HAP-1 (cell line): ENCODE results near the gene PHF24.

ENCODE experiments used
- DNase-seq, 2 experiments: peaks; one replicate each; pipeline ENCODE4 v3.0.0-alpha.2; 2016 to 2020; ENCODE audit warnings: low spot score in 2 of 2
- H3K27me3 ChIP-seq: fragments of 250-450 bp; sonication (Bioruptor Pico); 2 replicates; pipeline ENCODE4 v1.5.1; 2020; ENCODE audit warnings: low read depth, mild to moderate bottlenecking, moderate library complexity
- H3K36me3 ChIP-seq: fragments of 250-450 bp; sonication (Bioruptor Pico); replicated peaks from 2 replicates; pipeline ENCODE4 v1.5.1; 2020; ENCODE audit warnings: mild to moderate bottlenecking
- H3K4me1 ChIP-seq: fragments of 250-450 bp; sonication (Bioruptor Pico); 2 replicates; pipeline ENCODE4 v1.5.1; 2020; ENCODE audit warnings: mild to moderate bottlenecking
- H3K4me3 ChIP-seq: fragments of 250-450 bp; sonication (Bioruptor Pico); 2 replicates; pipeline ENCODE4 v1.5.1; 2020; ENCODE audit warnings: mild to moderate bottlenecking, moderate library complexity
- H3K9me3 ChIP-seq: fragments of 250-450 bp; sonication (Bioruptor Pico); 2 replicates; pipeline ENCODE4 v1.5.1; 2020; ENCODE audit warnings: mild to moderate bottlenecking, moderate library complexity
- in situ Hi-C: fragments of 300-500 bp; cut with MboI; formaldehyde crosslinking; loops from 3 replicates; pipeline ENCODE4 v1.14.3; 2020; ENCODE audit warnings: low sequenced_read_pairs, inconsistent platforms, mixed read lengths

Gene PHF24

DNA sequence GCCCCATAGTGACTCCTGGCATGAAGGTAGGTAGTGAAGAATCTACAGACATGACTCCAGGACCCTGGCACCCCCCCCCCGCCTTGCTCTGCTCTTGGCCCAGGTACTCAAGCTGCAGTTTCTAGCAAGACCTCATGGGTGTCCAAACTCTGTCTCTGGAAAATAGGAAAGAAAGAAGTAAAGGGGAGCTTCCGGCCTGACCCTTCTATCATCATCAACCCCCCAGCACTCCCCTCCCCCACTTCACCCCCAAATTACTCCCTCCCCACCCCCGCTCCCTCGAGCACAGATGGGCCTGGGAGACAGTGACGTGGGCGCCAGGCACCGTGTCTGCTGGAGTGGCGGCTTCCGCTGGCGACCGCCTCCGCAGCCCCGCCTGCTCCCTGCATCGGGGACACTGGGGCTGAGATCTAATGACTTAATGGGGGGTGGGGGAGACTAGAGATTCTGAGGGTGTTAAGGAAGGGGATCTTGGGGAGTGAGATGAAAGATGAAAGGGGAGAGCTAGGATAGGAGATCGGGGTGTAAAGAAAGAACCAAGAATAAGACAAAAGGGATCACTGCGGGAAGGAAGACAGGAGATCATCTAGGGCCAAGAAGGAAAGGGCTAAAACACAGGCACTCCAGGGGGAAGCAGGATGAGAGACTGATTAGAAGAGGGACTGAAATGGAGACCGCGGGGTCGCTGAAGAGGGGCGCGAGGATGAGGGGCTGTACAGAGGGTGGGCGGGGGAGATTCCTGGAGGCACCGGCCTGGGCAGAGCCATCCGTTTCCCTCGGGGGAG, 30.3 kb downstream of the PHF24 start:
- Histone ChIP-seq H3K36me3 (no peaks in the 10 kb centered on the region), H3K4me3 (peak overlapping the region; percentile 34), H3K9me3 (no peaks in the 10 kb centered on the region), H3K27me3 (no peaks in the 10 kb centered on the region; the same call in 1 of the 2 replicates), H3K4me1 (peaks cover 5% of the 10 kb centered on the region; the same call in 1 of the 2 replicates)
- no peak for DNase-seq
- in situ Hi-C loops: no loop called here

DNA sequence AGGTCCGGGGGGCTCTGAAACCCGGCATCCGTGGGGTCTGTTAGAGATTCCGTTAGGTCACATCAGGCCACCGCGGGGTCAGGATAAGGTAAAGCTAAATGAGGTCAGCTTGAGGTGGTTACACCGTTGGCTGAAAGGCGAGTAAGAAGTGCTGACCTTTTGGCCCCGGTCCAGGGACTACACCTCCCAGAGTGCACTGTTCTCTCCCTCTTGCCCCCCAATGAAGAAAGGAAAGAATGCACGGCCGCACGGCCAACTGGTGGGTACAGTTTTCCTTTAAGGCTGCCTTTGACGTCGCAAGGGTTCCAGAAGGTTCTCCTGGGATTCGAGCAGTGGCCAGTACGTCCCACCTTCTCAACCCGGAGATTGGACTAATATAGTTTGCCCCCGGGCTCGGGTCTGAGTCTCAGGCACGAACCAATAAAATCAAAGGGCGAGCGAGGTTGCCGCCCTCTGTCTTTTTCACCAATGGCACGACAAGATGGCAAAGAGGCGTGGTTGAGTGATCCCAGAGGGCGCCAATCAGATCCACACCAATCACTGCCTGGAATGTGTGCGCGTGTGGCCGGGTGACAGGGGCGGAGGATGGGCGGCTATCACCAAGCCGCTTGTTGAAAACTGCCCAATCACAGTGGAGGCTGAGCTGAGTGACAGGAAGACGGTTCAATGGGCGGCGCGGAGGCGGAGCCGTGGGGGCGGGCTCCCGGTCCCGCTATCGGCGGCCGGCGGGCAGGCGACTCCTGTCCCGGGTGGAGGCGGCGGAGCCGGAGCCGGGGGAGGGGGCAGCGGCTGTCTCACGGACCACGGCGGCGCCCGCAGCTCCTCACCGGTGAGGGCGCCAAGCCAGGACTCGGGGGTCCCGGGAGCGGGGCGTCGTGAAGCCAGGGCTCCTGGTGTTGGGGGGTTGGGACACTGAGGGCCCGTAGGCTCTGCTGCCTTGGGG, 31.2 kb downstream of the PHF24 start, which contains the start of gene DNAJB5:
Gene DNAJB5 (plus strand): TSS at position 743 of the 943 bp plus-strand sequence. CDS start 886 bp downstream, outside the sequence.
- peak within 1 kb of the TSS; percentile 63 for H3K4me3 ChIP-seq
- in situ Hi-C loops: no loop called here
- H3K9me3 ChIP-seq: no peaks in the 10 kb centered on the region
- DNase-seq: peak; percentile 98 to 99
- H3K4me1 ChIP-seq: peaks cover 8% of the 10 kb centered on the region
- H3K36me3 ChIP-seq: no peaks in the 10 kb centered on the region
- no peaks in the 10 kb centered on the region for H3K27me3 ChIP-seq

- H3K4me1 ChIP-seq: peaks cover 8% of the 10 kb centered on the region
- DNase-seq: peak; percentile 44 to 80
- in situ Hi-C loops: no loop called here
- H3K36me3 ChIP-seq: no peaks in the 10 kb centered on the region
- peak overlapping the region; percentile 63 for H3K4me3 ChIP-seq
- no peaks in the 10 kb centered on the region for H3K9me3 ChIP-seq
- no peaks in the 10 kb centered on the region for H3K27me3 ChIP-seq
These were observed 32.0 kb downstream of the PHF24 start for GRCh38 chr9:34989946-34990635.

DNA sequence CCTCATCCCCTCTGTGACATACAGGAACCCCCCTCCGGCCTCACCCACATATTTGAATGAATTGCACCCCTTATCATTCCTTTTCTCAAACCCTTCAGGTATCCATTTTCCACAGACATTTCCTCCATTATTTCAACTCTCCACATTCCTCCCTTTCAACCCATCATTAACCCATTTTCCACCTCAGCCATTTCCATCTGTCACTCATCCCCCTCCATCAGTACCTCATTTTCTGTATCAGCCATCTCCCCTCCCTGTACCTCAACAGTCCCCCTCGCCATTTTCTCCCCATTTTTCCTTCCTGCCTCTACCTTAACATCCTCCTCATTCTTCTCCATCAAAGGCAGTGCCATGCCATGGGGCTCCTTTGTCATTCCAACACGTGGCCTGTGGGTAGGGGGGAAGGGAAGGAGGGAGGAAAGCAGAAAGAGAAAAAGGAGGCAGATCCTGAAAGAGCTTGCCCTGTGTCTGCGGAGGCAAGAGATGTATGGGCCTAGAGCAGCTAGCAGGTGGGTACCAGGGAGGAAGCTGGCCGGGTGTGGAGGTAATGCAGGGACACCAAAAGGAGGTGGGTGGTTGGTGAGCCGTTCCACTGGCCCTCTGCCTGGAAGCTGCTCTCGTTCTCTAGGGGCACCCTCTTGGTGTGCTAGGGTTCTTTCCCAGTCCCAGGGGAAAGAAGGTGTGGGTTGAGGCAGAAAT, 33.0 kb downstream of the PHF24 start:
- no peaks in the 10 kb centered on the region for H3K36me3 ChIP-seq
- in situ Hi-C loops: no loop called here
- DNase-seq: no peak
- no peaks in the 10 kb centered on the region for H3K27me3 ChIP-seq
- H3K9me3 ChIP-seq: no peaks in the 10 kb centered on the region
- peaks cover 8% of the 10 kb centered on the region for H3K4me1 ChIP-seq
- no peak overlapping the region for H3K4me3 ChIP-seq

DNA sequence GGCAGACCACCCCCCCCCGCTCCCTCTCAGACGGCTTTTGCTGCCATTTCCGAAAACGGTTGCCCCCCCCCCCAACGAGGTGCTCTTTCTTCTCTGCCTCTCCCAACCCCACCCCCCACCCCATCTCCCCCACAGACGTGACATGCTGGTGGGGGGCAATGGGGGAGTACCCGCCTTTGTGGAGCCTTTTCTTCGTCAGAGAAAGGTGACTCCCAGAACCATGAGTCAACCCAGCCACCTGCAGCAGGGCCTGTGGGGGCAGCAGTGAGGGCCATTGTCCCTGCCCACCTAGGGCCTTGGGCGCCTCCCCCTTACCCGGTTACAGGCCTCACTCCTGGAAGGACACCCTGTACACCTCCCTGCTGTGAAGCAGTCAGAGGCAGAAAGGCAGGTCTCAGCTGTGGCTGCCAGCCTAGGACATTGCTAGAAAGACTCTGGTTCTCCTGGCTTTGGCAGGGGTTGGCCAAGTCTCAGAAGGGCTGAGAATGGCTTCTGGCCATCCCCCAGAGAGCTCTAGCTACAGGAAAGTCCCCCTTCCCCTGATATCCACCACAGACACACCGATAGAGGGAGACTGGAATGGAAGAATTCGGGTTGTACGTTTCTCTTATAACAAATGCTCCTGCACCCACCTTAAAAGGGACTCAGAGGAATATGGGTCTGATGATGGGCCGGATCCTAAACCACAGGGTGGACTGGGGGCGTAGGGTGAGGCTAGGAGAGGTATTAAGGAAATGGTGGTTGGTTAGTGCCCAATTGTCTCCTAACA, 33.7 kb downstream of the PHF24 start:
- H3K36me3 ChIP-seq: peaks cover 3% of the 10 kb centered on the region
- no peaks in the 10 kb centered on the region for H3K27me3 ChIP-seq
- no peak overlapping the region for H3K4me3 ChIP-seq
- no peaks in the 10 kb centered on the region for H3K9me3 ChIP-seq
- in situ Hi-C loops: no loop called here
- DNase-seq: no peak
- H3K4me1 ChIP-seq: peaks cover 8% of the 10 kb centered on the region

GRCh38 chr9:34992376-34992951, 34.4 kb downstream of the PHF24 start:
- in situ Hi-C loops: no loop called here
- Histone ChIP-seq H3K9me3 (no peaks in the 10 kb centered on the region), H3K27me3 (no peaks in the 10 kb centered on the region), H3K4me1 (peaks cover 8% of the 10 kb centered on the region), H3K4me3 (no peak overlapping the region), H3K36me3 (peaks cover 5% of the 10 kb centered on the region)
- no peak for DNase-seq

GRCh38 chr9:34993502-34994259, 35.6 kb downstream of the PHF24 start:
- in situ Hi-C loops: no loop called here
- no peak for DNase-seq
- Histone ChIP-seq H3K27me3 (no peaks in the 10 kb centered on the region), H3K36me3 (peaks cover 5% of the 10 kb centered on the region), H3K9me3 (no peaks in the 10 kb centered on the region), H3K4me1 (peaks cover 7% of the 10 kb centered on the region), H3K4me3 (no peak overlapping the region)

DNA sequence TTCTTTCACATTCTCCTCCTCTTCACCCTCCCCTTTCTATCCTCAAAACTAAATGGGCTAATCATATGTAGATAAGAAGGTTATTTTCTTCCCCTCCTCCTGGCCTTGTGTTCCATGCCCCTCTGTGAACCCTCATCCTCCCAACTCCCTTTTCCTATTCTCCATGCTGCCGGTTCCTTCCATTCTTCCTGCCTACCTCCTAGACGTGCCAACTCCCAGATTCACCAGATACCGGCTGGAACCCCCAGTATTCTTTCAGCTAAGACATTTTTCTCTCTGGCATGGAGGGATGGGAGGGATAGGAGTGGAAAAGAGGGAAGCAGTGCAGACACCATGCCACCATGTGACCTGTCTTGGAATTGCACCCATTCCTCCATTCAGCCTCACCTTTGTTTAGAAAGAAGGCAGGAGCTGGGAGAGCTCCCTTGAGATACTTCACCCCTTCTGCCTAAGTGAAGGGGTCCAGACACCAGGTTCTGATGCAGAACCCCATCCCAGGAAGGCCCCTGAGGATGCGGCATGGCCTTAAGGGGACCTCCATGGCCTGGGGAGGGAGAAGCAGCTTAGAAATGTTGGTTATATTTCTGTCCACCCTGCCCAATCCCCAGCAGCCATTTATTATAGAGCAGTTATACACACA, 36.3 kb downstream of the PHF24 start:
- H3K4me1 ChIP-seq: peaks cover 3% of the 10 kb centered on the region
- no peak overlapping the region for H3K4me3 ChIP-seq
- peaks cover 5% of the 10 kb centered on the region for H3K36me3 ChIP-seq
- in situ Hi-C loops: no loop called here
- H3K9me3 ChIP-seq: no peaks in the 10 kb centered on the region
- DNase-seq: peak; percentile 59 to 68
- no peaks in the 10 kb centered on the region for H3K27me3 ChIP-seq

DNA sequence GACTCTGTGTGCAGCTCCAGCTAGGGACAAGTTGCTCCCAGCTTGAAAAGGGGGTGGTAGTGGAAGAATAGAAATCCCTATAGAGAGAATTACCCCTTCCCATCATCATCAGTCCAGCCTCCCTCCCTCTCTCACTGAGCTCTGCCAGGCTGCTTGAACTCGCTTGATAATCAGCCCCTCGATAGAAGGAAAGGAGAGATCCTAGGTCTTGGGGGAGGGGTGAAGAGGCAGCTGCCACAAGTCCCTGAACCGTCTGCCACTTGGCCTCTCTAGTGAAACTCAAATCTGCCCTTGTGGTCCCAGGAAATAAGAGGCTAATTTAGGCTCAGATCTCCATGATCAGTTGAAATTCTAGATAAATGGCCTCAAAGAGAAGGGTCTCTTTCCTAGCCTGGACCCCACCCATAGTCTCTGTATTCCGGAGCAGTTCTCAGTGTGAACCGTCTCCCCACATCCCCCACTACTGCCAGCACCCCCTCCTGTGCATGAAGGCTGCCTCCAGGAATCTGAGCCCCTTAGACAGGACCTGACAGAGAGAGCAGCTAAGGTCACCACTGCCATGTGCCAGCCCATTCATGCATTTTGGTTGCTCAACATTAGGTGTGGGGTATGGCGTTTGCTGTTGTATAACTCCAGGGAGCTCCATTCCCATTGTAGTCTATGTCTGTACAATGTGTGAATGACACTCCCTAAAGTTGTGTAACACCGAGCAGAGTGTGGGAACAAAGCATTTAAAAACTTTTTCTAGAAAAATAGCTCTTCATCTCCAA, 37.0 kb downstream of the PHF24 start:
- no peak overlapping the region for H3K4me3 ChIP-seq
- DNase-seq: no peak
- H3K27me3 ChIP-seq: no peaks in the 10 kb centered on the region
- no peaks in the 10 kb centered on the region for H3K9me3 ChIP-seq
- peaks cover 3% of the 10 kb centered on the region for H3K4me1 ChIP-seq
- H3K36me3 ChIP-seq: peaks cover 5% of the 10 kb centered on the region
- in situ Hi-C loops: no loop called here

- no peaks in the 10 kb centered on the region for H3K9me3 ChIP-seq
- no peak for DNase-seq
- H3K4me1 ChIP-seq: peaks cover 3% of the 10 kb centered on the region
- in situ Hi-C loops: no loop called here
- peaks cover 5% of the 10 kb centered on the region for H3K36me3 ChIP-seq
- no peaks in the 10 kb centered on the region for H3K27me3 ChIP-seq
- no peak overlapping the region for H3K4me3 ChIP-seq
These were observed 37.6 kb downstream of the PHF24 start for GRCh38 chr9:34995670-34996060.
